NCI-H1436 treated with DMSO at 0.1 percent for 48 hours (cell line): Measurements from ENCODE around the gene LARP4B.
"Not testable (repeated sequence)": the region's sequence is repeated elsewhere in the genome, so short reads cannot be mapped to it uniquely, and the experiment has no call there.

Experiments
- DNase-seq: peaks from one replicate; lab custom pipeline; 2025; lab: John Stamatoyannopoulos, UW

The LARP4B gene

GRCh38 chr10:786633-787474, 144.7 kb downstream of the LARP4B start:
- no peak for DNase-seq

GRCh38 chr10:785861-786214, 145.7 kb downstream of the LARP4B start:
- DNase-seq = no peak

GRCh38 chr10:785089-785860, 146.2 kb downstream of the LARP4B start:
- DNase-seq = no peak

GRCh38 chr10:784403-785088, 147.0 kb downstream of the LARP4B start:
- DNase-seq = no peak

GRCh38 chr10:782751-783648, 148.5 kb downstream of the LARP4B start:
- DNase-seq = no peak

GRCh38 chr10:780536-781524, 150.7 kb downstream of the LARP4B start:
- DNase-seq = no peak

- DNase-seq = no peak
Measured at GRCh38 chr10:778626-779330, 152.7 kb downstream of the LARP4B start.

- DNase-seq = no peak
Measured at GRCh38 chr10:777913-778479, 153.5 kb downstream of the LARP4B start.

- DNase-seq = no peak
Measured at GRCh38 chr10:776772-777171, 154.7 kb downstream of the LARP4B start.

- no peak for DNase-seq
Measured at GRCh38 chr10:775245-776075, 156.0 kb downstream of the LARP4B start.

GRCh38 chr10:774661-775244, 156.8 kb downstream of the LARP4B start:
- no peak for DNase-seq

- DNase-seq = no peak
Measured at GRCh38 chr10:774223-774622, 157.3 kb downstream of the LARP4B start.

- DNase-seq = no peak
Measured at GRCh38 chr10:773562-774161, 157.8 kb downstream of the LARP4B start.

- DNase-seq = no peak
Measured at GRCh38 chr10:772227-772637, 159.3 kb downstream of the LARP4B start.

GRCh38 chr10:771647-772046, 159.9 kb downstream of the LARP4B start:
- no peak for DNase-seq

GRCh38 chr10:770975-771374, 160.5 kb downstream of the LARP4B start:
- no peak for DNase-seq

- DNase-seq = not testable (repeated sequence)
Measured at GRCh38 chr10:770048-770712, 161.3 kb downstream of the LARP4B start.
